OCI-LY7 (cell line): ENCODE data around the gene CAP1. TPM values are rescaled to one million over a fixed set of nuclear protein-coding genes. Genes with fewer than 3 reads are reported as not detected.

Experiments
- BruUV-seq: library from RNA; stranded (reverse); fragments of 400-500 nt; replicated peaks from 2 replicates; lab custom pipeline; 2021; lab: Mats Ljungman, UMichigan
- CTCF ChIA-PET: fragments of 300-600 bp; sonication (Branson Sonifier 250); formaldehyde crosslinking; loops from one replicate; lab custom pipeline; 2022; ENCODE audit warnings: antibody characterized with exemption; ENCODE audit not compliant: unreplicated experiment; lab: Charles Lee
- POLR2A ChIA-PET: fragments of 300-600 bp; sonication (Branson Sonifier 250); formaldehyde crosslinking; loops from one replicate; lab custom pipeline; 2022; ENCODE audit warnings: antibody characterized with exemption; lab: Charles Lee
- DNase-seq: peaks from one replicate; pipeline ENCODE4 v3.0.0-alpha.2; 2015; ENCODE audit warnings: low spot score
- H2AFZ ChIP-seq: fragments of 200-600 bp; sonication (generic), shearing (Covaris generic); 2 replicates; pipeline ENCODE4 v1.6.1; 2014; ENCODE audit warnings: mild to moderate bottlenecking, antibody characterized with exemption, low read length, moderate library complexity
- H3K27ac ChIP-seq: fragments of 200-600 bp; sonication (generic); 2 replicates; pipeline ENCODE4 v1.5.1; 2014; ENCODE audit warnings: mixed run types, low read depth, mild to moderate bottlenecking, moderate library complexity, low read length, inconsistent platforms; ENCODE audit not compliant: poor library complexity, severe bottlenecking
- H3K36me3 ChIP-seq: fragments of 200-600 bp; sonication (generic); 2 replicates; pipeline ENCODE4 v1.6.1; 2014; ENCODE audit warnings: mild to moderate bottlenecking, antibody characterized with exemption, low read length, moderate library complexity, mixed read lengths; ENCODE audit not compliant: insufficient read depth
- H3K4me1 ChIP-seq: fragments of 200-600 bp; sonication (generic); 2 replicates; pipeline ENCODE4 v1.5.1; 2014; ENCODE audit warnings: mild to moderate bottlenecking, low read length; ENCODE audit not compliant: insufficient read depth, poor library complexity, severe bottlenecking
- H3K4me2 ChIP-seq: fragments of 200-600 bp; sonication (generic); 2 replicates; pipeline ENCODE4 v1.6.1; 2014; ENCODE audit warnings: mild to moderate bottlenecking, low read length
- H3K4me3 ChIP-seq: fragments of 200-600 bp; sonication (generic); 2 replicates; pipeline ENCODE4 v1.5.1; 2014; ENCODE audit warnings: mild to moderate bottlenecking, low read depth, low read length; ENCODE audit not compliant: poor library complexity, severe bottlenecking
- H3K79me2 ChIP-seq: fragments of 200-600 bp; sonication (generic); 2 replicates; pipeline ENCODE4 v1.6.1; 2016; ENCODE audit warnings: low read depth, mild to moderate bottlenecking, low read length, moderate library complexity, mixed read lengths; ENCODE audit not compliant: insufficient read depth
- H3K9me2 ChIP-seq: fragments of 200-600 bp; sonication (generic); 2 replicates; pipeline ENCODE4 v1.6.1; 2016; ENCODE audit warnings: mild to moderate bottlenecking, low read length, mixed read lengths; ENCODE audit not compliant: insufficient read depth
- H3K9me3 ChIP-seq: fragments of 200-600 bp; sonication (generic); 2 replicates; pipeline ENCODE4 v1.6.1; 2014; ENCODE audit warnings: mild to moderate bottlenecking, mixed run types, low read length, mixed read lengths
- H4K20me1 ChIP-seq: fragments of 200-600 bp; sonication (generic); 2 replicates; pipeline ENCODE4 v1.6.1; 2014; ENCODE audit warnings: mild to moderate bottlenecking, antibody characterized with exemption, low read length, moderate library complexity, mixed read lengths; ENCODE audit not compliant: insufficient read depth
- EZH2phosphoT487 ChIP-seq: fragments of 200-600 bp; sonication (generic); IDR thresholded peaks from 2 replicates; pipeline ENCODE4 v1.6.1; 2018; ENCODE audit warnings: low read depth, borderline replicate concordance, mild to moderate bottlenecking, mixed run types, antibody characterized with exemption, low read length, moderate library complexity, mixed read lengths
- intact Hi-C: fragments of 100-400 bp; cut with micrococcal nuclease; formaldehyde crosslinking; loops from one replicate; pipeline ENCODE4 v1.10.0; 2022; ENCODE audit not compliant: unreplicated experiment
- total RNA-seq, 2 experiments: library from RNA; depleted of rRNA in 1 of 2; stranded (reverse); fragments of >200 nt in 1 of 2; shearing (Covaris generic) in 1 of 2; gene quantifications; 2 replicates each; pipeline ENCODE4 v1.2.3, GENCODE V29; 2014 to 2022
- TF ChIP-seq, protein P1 (sequence below): fragments of 200-600 bp; sonication (generic); conservative IDR thresholded peaks from 2 replicates; pipeline ENCODE4 v1.5.1; 2014; ENCODE audit warnings: mild to moderate bottlenecking, antibody characterized with exemption, low read length, moderate library complexity, mixed read lengths

Gene CAP1
- total RNA-seq, 2 experiments from 2014 or later = 193 to 296 TPM

GRCh38 chr1:40014253-40014706 lies 26.2 kb upstream of the CAP1 start:
- Histone ChIP-seq H4K20me1 (no peaks in the 10 kb centered on the region), H3K79me2 (no peaks in the 10 kb centered on the region), H3K4me2 (no peak overlapping the region), H3K4me3 (no peak overlapping the region), H2AFZ (peak overlapping the region; percentile 4; the same call in 1 of the 2 replicates), H3K9me3 (no peaks in the 10 kb centered on the region), H3K27ac (no peak overlapping the region), H3K36me3 (no peaks in the 10 kb centered on the region), H3K9me2 (no peaks in the 10 kb centered on the region), H3K4me1 (no peaks in the 10 kb centered on the region)
- TF ChIP-seq EZH2phosphoT487 = no peak
- TF ChIP-seq, protein P1, sequence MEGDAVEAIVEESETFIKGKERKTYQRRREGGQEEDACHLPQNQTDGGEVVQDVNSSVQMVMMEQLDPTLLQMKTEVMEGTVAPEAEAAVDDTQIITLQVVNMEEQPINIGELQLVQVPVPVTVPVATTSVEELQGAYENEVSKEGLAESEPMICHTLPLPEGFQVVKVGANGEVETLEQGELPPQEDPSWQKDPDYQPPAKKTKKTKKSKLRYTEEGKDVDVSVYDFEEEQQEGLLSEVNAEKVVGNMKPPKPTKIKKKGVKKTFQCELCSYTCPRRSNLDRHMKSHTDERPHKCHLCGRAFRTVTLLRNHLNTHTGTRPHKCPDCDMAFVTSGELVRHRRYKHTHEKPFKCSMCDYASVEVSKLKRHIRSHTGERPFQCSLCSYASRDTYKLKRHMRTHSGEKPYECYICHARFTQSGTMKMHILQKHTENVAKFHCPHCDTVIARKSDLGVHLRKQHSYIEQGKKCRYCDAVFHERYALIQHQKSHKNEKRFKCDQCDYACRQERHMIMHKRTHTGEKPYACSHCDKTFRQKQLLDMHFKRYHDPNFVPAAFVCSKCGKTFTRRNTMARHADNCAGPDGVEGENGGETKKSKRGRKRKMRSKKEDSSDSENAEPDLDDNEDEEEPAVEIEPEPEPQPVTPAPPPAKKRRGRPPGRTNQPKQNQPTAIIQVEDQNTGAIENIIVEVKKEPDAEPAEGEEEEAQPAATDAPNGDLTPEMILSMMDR = no peak
- intact Hi-C loops = no loop called here
- POLR2A ChIA-PET = interaction anchor here (0.5 to 1.3 kb wide), 4 partner anchors 10 to 498 kb away, joined by 3 to 7 read pairs (median 4); no protein-coding TSS in a partner anchor
- DNase-seq = no peak
- no TSS peak for BruUV-seq
- CTCF ChIA-PET = no interaction called here

DNA sequence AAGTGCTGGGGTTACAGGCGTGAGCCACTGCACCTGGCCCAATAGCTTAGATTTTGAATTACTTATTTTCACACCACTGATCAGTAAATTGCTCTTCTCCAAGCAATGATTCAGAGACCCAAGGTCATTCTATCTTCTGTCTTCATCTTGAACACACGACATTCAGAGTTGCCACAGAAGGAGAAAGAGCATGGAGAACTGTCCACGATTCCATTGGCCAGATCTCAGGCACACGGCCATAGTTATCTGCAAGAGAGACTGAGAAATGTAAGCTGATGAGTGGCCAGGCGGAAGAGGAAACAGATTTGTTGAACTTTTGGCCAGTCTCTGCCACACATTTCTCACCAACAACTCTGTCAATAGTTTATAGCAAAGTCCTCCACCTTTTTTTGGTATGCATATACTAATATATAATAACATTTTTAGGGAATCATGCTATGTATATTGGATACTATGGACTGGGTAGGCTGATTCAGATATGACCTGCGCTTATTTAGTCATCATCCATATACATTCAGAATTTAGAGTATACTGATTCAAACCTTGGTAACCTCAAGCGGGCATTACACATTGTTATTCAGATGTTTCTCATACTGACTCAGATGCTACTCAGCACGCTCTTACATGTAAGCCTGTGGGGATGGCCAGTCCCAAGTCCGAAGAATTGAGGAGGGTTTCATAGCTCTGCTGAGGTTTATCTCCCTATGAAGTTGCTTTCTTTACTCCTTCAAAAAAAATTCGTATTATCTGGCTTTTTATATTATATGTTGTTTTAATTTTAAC lies 25.5 kb upstream of the CAP1 start:
- CTCF ChIA-PET = interaction anchor here (0.8 kb wide), 1 partner anchor 78 kb away, joined by 3 read pairs; no protein-coding TSS in a partner anchor
- no peaks in the 10 kb centered on the region for H3K9me2 ChIP-seq
- no peaks in the 10 kb centered on the region for H3K9me3 ChIP-seq
- H3K4me3 ChIP-seq = no peak overlapping the region
- BruUV-seq = no TSS peak
- no peak overlapping the region for H3K4me2 ChIP-seq
- TF ChIP-seq EZH2phosphoT487 = no peak
- DNase-seq = no peak
- no peaks in the 10 kb centered on the region for H3K36me3 ChIP-seq
- H3K79me2 ChIP-seq = no peaks in the 10 kb centered on the region
- intact Hi-C loops = no loop called here
- no peaks in the 10 kb centered on the region for H4K20me1 ChIP-seq
- POLR2A ChIA-PET = interaction anchor here (0.5 to 0.6 kb wide), 2 partner anchors 11 kb away, joined by 4 to 7 read pairs; no protein-coding TSS in a partner anchor
- H2AFZ ChIP-seq = no peak overlapping the region
- H3K4me1 ChIP-seq = no peaks in the 10 kb centered on the region
- H3K27ac ChIP-seq = no peak overlapping the region

GRCh38 chr1:40017951-40018575 lies 22.5 kb upstream of the CAP1 start:
- Histone ChIP-seq H3K4me1 (no peaks in the 10 kb centered on the region), H4K20me1 (no peaks in the 10 kb centered on the region), H3K9me3 (peaks cover under 1% of the 10 kb centered on the region; the same call in 1 of the 2 replicates), H3K9me2 (no peaks in the 10 kb centered on the region), H3K36me3 (no peaks in the 10 kb centered on the region), H3K4me2 (no peak overlapping the region), H3K4me3 (no peak overlapping the region), H3K27ac (no peak overlapping the region), H2AFZ (no peak overlapping the region), H3K79me2 (no peaks in the 10 kb centered on the region)
- intact Hi-C loops = no loop called here
- no TSS peak for BruUV-seq
- ChIA-PET CTCF (no interaction called here), POLR2A (interaction anchor here (0.6 kb wide), 1 partner anchor 57 kb away, joined by 3 read pairs; no protein-coding TSS in a partner anchor)
- TF ChIP-seq EZH2phosphoT487 = no peak
- TF ChIP-seq, protein P1 = 0 out of 2 replicates have a peak, but pooled peaks have one; percentile 25
- no peak for DNase-seq
